Kidney glomerular epithelial cell (primary cell): Measurements from ENCODE around the gene THEMIS2.
"Not testable (repeated sequence)": the region's sequence is repeated elsewhere in the genome, so short reads cannot be mapped to it uniquely, and the experiment has no call there.

Experiments
- DNase-seq: peaks from one replicate; lab custom pipeline; 2025; lab: John Stamatoyannopoulos, UW

Gene THEMIS2

GRCh38 chr1:27863538-27863915 lies 8.8 kb upstream of the THEMIS2 start:
- DNase-seq, result no peak

GRCh38 chr1:27864264-27864895 lies 8.0 kb upstream of the THEMIS2 start:
- no peak for DNase-seq

GRCh38 chr1:27865821-27866220 lies 6.5 kb upstream of the THEMIS2 start:
- DNase-seq, result no peak

GRCh38 chr1:27868556-27868931 lies 3.8 kb upstream of the THEMIS2 start:
- DNase-seq, result no peak

DNA sequence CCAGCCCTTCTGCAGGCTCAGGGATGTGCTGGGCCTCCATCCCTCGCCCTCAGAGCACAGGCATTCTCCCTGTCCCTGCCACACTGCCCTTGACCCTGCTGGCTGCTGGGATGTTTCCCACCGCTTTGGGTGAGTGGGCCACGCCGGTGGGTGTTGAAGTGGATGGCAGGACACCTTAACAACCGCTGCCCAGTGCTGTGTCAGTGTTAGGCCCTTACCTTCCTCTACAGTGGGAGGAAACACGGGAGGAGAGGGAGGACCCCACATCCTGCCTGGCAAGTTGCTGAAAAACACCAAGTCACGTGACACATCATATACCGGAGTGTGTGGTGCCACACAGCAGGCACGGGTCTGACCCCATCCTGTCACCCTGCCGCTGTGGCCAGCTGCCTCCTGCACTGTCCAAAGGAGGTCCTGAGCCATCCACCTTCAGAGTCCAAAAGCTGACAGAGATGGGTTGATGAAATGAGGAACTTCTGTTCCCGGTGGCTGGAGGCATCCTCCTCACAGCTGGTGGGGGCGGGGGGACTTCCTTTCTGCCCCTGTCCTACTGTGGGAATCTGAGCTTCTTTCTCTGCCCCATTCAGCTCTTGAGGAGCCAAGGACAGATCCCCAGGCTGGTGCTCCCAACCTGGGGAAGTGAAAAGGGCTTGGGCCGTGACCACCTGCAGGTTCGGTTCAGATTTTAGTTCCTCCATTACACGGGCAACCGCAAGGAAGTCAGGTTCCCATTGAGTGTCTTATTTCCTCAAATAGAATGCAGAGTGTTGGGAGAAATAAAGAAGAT lies 3.2 kb upstream of the THEMIS2 start:
- DNase-seq, result no peak

DNA sequence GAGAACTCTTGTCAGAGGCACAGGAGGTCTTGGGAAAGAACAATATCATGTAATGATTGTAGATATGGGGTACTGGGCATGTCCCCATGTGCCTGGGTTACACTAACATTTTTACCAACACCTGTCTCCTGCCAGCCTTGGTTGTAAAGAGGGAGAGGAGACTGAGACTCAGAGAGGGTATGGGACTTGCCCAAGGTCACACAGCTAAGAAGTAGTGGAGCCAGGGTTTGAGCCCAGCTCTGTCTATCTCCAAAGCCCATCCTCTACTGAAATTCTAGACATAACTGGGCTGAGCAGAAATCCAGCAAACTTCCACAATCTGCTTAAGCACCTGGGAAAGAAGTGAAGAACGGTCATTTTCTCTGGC lies 2.6 kb upstream of the THEMIS2 start:
- DNase-seq, result no peak

GRCh38 chr1:27871076-27871475 lies 1.3 kb upstream of the THEMIS2 start:
- not testable (repeated sequence) for DNase-seq

DNA sequence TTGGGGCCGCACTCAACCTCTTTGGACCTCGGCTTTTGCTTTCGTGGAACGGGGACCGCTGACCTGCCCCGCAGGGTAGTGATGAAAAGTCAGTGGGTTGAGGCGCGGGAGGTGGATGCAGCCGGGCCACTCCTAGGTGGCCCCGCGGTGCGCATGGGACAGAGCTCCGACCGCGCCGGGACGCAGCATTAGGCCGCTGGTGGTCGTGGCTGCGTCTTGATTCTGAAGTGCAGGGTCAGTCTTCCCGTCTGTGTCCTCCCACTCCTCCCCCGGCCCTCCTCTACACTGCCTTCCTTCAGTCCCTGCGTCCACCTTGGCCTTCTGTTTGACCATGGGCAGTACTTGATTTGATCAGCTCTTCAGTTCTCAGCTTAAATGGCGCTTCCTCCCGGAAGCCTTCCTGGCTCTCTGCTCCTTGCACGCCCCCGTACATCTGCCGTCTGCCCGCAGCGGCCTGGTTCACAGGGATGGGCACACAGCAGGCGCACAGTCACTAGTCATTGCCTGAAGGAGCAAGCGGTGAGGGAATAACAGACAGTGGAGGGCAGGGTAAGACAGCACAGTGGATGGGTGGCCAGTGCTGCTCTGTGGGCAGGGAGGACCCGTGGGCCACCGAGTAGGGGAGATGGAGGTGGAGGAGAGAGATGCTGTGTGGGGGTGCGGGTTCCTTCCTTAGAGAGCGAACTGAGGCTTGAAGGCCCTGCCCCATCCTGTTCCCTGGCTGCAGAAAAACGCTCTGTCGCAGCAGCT lies 633 bp downstream of the THEMIS2 start:
- no peak for DNase-seq

DNA sequence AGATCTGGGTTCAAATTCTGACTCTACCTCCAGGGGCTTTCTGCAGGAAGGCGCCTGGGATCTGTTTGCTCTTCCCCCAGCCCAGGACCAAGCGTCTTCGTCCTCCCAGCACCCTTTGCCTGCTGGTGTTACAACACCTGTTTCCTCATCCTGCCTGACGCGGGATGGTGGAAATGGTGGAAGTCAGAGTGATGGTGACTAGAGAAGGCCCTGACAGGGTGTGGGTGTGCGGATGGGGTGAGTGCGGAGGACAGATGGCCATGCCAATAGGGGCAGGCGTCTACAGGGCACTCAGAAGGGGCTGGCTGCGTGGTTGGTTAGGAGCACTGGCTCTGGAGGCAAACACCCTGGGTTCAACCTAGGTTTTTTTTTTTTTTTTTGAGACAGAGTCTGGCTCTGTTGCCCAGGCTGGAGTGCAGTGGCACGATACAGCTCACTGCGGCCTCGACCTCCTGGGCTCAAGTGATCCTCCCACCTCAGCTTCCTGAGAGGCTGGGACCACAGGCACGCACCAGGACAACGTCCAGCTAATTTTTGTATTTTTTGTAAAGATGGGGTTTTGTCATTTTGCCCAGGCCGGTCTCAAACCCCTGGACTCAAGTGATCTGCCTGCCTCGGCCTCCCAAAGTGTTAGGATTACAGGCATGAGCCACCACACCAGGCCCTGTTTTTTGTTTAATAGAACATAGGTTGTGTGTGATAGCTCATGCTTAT lies 1.5 kb downstream of the THEMIS2 start:
- no peak for DNase-seq

GRCh38 chr1:27876341-27877114 lies 4.2 kb downstream of the THEMIS2 start:
- DNase-seq, result no peak

DNA sequence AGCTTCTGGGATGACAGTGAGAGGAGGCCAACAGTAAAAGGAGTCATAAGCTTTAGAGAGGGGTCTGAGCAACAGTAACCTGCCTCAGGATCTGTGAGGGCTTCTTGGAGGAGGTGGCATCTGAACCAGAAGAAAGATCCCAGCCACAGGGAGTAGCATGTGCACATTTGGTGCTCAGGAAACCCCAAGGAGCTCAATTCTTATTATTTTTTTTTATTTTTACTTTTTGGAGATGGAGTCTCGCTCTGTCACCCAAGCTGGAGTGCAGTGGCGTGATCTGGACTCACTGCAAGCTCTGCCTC lies 4.7 kb downstream of the THEMIS2 start:
- no peak for DNase-seq

GRCh38 chr1:27878039-27878438 lies 5.7 kb downstream of the THEMIS2 start:
- no peak for DNase-seq

DNA sequence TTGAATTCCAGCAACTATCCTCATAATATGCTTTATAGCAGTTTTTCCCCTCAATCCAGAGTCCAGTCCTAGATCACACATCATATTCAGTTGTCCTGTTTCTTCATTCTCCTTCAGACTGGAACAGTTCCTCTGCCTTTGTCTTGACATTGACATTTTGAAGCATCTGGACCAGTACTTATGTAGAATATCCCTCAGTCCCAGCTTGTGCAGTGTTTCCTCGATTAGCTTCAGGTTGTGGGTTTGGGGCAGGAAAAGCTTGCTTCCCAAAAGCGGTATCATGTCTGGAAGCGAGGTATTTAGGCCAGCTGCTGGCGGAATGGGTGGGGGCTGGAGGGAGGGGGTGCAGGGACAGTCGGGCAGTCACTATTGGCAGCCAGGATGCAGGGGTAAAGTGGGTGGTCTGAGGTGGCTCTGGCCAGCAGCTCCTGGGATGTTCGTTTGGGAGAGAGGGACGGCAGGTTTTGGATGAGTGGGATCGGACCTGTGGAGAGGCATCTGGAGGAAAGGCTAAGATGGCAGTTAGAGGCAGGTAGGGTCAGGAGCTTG lies 6.5 kb downstream of the THEMIS2 start:
- DNase-seq, result no peak

DNA sequence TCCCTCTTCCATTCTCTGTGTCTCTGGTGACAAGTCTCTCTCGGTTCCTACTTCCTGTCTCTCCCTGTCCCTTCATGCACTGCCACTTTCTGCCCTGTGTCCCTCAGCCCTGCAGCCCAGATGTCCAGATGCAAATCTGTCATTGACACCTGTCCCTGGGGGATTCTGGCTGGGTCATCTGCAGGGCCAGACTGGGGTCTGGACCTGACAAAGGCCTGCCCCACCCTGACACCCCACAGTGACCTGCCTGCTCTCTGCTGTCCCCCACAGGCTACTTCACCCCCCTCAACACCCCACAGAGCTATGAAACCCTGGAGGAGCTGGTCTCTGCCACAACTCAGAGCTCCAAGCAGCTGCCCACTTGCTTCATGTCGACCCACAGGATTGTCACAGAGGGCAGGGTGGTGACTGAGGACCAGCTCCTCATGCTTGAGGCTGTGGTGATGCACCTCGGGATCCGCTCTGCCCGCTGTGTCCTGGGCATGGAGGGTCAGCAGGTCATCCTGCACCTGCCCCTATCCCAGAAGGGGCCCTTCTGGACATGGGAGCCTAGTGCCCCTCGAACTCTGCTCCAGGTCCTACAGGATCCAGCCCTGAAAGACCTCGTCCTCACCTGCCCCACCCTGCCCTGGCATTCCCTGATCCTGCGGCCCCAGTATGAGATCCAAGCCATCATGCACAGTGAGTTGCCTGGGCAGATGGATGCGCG lies 7.2 kb downstream of the THEMIS2 start:
- DNase-seq, result no peak

- DNase-seq, result no peak
These were observed 10.2 kb downstream of the THEMIS2 start for GRCh38 chr1:27882543-27882903.

DNA sequence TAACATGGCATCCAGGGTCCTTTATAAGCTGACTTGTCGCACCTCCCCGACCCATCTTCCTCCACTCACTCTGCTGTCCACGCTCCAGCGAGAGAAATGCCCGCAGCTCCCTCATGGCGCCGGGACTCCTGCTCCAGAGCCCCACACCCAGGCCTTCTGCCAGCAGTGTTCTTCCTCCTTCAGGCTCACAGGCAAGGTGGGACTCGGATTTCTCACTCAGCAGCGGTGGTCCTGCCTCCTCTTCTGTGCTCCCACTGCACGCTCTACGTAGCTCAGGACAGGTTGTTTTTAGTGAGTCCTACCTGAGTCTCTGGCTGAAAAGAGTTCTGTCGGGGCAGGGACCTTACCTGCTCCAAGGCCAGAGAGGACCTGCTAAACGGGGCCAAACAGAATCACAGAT lies 11.2 kb downstream of the THEMIS2 start:
- no peak for DNase-seq

- DNase-seq, result no peak
These were observed 11.9 kb downstream of the THEMIS2 start for GRCh38 chr1:27884006-27884954.

GRCh38 chr1:27885114-27885528 lies 12.8 kb downstream of the THEMIS2 start:
- DNase-seq, result no peak

GRCh38 chr1:27885621-27886352 lies 13.4 kb downstream of the THEMIS2 start:
- DNase-seq, result no peak
